ENCODE results near the gene SKIL.

Gene SKIL

DNA sequence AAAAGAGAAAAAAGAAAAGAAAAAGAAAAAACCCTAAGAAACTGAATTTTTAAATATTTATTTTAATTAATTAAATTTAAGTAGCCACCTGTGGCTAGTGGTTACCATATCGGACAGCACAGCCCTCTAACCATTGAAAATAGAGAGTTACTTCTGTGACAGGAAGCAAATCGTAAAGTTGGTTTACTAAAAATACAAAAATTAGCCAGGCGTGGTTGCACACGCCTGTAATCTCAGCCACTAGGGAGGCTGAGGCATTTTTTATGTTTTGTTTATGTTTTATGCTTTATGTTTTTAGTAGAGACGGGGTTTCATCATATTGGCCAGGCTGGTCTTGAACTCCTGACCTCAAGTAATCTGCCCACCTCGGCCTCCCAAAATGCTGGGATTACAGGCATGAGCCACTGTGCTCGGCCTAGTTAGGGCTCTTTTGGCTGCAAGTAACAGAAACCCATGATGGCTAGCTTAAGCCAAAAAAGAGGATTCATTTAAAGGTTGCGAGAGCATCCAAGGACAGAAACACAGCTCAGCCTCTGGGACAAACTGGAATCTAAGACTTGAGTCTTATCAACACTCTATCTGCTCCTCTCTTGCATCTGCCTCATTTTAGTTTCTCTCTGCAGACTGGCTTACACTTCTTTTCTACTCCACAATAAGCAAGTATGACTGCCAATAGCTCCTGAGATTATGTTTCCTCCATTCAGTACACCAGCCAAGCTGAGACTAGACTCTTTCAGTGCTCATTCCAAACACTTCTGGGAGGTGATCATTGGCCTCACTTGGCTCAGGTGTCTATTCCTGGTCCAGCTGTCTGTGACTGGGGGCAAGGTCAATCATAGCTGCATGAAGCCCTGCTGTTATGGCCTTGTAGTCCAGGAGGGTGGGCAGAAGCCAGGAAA lies 6.8 kb upstream of the SKIL start:
- DNase-seq, result no peak

DNA sequence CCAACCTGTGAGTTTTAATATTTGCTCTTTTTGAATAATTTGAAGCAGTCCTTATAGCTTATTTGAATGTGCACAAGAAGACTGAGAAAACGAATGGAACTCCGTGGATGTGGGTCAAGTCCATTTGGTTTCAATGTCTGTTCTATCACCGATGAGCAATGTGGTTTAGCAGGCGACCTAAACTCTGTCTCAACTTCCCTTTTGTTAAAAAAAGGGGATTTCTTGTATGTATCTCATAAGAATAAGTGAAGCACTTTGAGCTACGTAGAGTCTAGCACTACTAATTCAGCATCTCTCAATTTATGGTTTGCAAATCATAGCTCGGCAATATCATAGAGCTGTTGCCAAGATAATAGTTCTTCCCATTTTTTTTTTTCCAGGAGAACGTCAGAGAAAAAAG lies 4.6 kb upstream of the SKIL start:
- no peak for DNase-seq

DNA sequence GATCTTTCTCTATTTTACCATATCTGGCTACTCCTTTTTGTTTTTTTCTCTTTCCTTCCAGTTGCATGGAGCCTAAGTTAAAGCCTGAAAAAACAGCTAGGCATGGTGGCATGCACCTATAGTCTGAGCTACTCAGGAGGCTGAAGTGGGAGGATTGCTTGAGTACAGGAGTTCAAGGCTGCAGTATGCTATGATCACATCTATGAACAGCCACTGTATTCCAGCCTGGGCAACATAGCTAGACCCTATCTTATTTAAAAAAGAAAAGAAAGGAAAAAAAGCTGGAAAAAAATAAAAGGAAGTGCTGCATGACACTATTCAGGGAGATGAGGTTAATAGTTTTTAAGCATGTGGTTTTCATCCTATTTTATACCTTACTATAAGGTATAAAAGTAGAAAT lies 4.0 kb upstream of the SKIL start:
- no peak for DNase-seq

DNA sequence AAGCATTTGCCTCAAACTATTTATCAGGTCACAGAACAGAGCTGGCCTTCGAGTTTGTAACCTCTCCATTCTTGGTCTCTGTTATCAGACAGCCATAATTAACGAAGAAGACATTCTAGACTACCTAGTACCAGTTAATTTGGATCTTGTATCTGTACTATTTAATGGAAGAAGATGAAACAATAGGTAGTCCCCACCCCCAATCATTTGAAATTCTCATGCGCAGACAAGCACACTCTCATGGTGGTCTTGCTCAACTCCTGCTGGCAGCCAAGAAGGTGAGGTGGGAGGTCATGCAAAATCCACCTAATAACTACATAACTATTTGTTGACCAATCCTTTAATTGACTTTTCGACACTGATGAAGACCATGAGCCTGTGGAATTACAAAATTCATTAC lies 2.8 kb upstream of the SKIL start:
- DNase-seq, result no peak

DNA sequence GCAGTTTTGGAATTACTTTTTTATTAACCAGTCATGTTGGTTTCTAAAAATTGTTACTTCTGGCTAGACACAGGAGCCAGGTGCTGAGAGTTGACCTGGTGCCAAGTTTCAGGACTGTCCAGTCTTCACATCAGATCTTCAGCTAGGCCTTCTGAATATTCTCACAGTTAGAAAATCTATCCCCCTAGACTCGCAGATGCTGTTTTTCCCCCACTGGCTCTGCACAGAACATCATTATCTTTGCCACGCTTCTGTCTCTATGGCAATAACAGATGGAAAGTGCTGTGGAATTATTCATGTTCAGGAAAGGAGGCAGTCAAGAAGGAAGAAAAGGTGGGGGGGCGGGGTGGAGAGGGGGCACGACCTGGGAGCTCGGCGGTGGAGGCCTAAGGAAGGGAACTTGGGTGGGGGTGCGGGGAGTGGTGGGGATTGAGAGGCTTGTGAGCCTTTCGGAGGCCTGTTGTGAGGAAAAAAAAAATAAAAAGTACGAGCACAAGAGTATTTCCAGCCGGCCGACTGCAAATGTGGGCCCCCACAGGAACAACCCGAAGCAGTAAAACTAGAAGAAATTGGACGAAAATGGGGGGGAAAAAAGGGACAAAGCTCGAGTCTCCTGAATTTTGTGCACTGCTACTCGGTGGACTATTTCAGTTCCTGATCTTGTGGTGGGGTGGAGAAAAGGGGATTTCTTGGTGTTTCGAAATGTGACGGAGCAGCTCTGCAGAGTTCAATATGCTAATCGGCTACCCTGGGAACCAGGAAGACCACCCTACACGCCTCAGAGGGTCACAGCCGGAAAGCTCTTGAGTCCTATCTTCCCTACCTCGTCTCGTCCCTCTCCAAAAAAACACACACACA lies 1.5 kb upstream of the SKIL start:
- no peak for DNase-seq

DNA sequence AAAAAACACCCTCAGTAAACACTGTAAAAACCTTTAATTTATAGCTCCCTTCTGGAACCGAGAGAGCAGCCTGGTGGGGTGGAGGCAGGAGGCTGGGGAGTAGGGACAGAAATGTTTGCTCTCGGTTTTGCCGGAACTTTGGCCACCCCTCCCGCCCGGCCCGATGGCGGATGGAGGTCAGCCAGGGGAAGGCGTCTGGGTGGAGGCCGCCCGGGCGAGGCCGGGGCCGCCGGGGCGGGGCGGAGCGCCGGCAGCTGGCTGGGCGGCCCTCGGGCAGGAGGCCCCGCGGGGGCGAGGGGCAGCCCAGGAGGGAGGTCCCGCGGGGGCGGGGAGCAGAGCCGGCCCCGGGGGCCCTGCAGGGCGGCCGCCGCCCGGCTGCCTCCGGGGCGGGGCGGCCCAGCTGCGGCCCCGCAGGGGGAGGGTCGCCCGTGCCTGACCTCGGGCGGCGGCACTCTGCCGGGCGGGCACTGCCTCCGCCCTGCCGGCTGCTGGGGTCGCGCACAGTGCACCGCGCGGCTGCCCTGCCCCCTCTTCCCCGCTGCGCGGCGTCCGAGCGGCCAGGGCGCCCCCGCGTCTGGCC lies 829 bp upstream of the SKIL start:
- DNase-seq, result no peak

DNA sequence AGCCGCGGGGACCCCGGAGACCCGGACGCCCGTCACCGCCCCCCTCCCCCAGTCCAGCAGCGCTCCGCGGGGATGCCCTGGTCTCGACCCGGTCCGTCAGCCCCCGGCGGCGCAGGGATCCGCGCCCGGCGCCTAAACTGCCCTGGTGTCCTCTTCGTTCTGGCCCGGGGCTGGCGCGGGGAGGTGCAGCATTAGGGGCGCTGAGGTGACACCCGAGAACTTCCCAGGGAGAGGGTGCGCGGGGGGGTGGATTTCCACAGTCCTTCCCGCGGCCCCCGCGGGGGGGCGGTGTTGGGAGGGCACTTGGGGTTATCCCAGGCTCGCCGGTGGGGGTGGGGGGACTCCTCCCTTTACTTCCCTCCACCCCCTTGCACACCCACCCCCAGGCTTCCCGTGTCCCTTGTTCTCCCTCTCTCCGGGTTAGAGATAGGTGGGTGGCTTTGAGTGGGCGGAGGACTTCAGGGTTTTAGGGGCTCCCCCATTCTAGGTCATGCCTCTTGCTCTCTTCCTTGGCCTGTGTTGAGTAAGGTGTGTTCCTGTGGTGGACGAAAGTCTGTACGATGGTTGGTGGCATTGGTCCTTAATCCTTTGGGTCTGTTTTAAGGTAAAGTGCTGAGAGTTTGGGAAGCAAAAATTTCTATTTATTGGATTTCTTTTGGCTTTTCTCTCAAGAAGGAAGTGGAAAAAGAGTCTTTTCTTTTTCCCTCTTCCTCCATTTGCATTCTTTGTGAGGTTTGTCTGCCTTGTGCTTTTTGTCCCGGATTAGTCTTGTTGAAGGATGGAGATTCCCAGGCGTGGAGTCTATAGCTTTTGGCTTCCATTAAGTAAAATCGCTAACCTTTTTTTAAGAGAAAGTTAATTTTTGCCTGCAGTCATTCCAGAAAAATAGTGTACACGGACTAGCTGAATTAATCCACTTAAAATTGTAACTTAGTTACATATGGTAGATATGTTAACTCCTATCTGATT lies 811 bp downstream of the SKIL start:
- DNase-seq, result no peak

DNA sequence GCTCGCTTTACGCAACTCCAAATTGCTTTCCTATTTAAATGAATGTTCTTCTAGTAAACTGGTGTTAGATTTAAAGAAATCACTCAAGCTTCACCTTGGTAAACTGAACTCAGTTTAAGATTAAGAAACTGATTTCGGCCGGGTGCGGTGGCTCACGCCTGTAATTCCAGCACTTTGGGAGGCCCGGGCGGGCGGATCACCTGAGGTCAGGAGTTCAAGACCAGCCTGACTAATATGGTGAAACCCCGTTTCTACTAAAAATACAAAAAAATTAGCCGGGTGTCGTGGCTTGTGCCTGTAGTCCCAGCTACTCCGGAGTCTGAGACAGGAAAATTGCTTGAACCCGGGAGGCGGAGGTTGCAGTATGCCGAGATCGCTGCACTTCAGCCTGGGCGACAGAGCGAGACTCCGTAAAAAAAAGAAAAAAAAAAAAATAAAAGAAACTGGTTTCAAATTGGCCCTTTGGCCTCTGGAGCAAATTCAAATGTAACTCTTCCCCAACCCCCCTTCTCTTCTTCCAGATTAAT lies 1.7 kb downstream of the SKIL start:
- DNase-seq, result no peak

DNA sequence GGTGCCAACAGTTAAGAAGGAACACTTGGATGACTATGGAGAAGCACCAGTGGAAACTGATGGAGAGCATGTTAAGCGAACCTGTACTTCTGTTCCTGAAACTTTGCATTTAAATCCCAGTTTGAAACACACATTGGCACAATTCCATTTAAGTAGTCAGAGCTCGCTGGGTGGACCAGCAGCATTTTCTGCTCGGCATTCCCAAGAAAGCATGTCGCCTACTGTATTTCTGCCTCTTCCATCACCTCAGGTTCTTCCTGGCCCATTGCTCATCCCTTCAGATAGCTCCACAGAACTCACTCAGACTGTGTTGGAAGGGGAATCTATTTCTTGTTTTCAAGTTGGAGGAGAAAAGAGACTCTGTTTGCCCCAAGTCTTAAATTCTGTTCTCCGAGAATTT lies 3.0 kb downstream of the SKIL start:
- no peak for DNase-seq

DNA sequence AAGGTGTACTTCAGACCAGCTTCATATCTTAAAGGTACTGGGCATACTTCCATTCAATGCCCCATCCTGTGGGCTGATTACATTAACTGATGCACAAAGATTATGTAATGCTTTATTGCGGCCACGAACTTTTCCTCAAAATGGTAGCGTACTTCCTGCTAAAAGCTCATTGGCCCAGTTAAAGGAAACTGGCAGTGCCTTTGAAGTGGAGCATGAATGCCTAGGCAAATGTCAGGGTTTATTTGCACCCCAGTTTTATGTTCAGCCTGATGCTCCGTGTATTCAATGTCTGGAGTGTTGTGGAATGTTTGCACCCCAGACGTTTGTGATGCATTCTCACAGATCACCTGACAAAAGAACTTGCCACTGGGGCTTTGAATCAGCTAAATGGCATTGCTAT lies 3.4 kb downstream of the SKIL start:
- DNase-seq, result no peak

DNA sequence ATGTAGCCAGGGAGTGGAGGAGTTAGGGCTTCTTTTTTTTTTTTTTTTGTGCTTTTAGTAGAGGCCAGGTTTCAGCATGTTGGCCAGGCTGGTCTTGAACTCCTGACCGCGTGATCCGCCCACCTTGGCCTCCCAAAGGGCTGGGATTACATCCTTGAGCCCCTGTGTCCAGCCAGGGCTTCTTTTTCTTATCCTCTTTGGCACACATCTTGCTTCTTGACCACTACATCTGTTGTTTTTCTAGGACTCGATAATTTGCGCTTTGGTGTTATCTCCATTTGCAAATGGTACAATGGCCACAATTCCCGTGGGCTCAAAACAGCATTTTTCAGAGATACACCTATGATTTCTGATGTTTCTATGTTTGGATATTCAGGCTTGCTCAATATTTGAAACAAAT lies 4.2 kb downstream of the SKIL start:
- no peak for DNase-seq

DNA sequence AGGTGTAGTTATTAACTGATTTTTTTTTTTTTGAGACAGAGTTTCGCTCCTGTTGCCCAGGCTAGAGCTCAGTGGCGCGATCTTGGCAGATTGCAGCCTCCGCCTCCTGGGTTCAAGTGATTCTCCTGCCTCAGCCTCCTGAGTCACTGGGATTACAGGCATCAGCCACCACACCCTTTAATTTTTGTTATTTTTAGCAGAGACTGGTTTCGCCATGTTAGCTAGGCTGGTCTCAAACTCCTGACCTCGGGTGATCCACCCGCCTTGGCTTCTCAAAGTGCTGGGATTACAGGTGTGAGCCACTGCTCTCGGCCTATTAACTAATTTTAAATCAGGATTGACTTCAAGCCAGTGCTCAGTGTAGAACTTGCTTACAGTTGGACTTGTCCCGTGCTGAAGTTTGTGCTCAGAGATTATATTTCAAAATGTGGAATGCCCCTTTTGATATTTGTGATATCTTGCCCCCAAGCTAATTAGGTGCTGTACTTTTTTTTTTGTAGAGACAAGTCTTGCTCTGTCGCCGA lies 6.0 kb downstream of the SKIL start:
- DNase-seq, result no peak

DNA sequence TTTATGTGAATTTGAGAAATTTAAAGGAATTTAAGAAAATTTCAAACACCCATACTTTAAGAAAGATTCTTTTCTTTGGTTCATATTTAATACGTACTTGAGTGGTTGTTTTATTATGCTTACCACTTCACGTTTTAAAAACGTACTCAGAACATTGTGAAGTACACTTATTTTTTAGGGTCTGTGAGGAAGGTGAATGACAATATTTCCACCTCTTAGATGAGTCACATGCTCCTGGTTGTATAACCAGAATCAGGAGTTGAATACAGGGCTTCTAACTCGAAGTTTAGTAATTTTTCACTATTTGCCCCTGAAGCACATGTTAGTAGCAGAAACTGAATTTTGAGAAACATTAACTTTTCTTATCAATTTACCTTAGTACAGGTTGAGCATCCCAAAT lies 7.5 kb downstream of the SKIL start:
- DNase-seq, result no peak

DNA sequence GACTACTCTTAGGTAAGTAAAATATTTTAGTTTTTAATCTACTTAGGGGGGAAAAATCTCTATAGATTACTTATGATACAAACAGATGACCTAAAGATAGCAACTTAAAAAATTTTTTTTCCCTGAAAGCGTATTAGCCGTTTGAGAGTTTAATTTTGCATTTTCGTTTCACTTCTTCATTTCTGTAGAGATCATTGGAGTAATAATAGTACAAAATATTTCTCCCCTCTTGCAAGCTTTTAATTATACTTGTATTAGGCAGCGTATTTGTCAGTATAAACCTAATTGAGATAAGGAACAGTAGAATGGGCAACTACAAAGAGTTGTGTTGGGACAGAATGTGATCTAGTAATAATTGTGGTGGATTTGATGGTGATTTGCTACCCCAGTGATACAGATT lies 10.3 kb downstream of the SKIL start:
- DNase-seq, result no peak

DNA sequence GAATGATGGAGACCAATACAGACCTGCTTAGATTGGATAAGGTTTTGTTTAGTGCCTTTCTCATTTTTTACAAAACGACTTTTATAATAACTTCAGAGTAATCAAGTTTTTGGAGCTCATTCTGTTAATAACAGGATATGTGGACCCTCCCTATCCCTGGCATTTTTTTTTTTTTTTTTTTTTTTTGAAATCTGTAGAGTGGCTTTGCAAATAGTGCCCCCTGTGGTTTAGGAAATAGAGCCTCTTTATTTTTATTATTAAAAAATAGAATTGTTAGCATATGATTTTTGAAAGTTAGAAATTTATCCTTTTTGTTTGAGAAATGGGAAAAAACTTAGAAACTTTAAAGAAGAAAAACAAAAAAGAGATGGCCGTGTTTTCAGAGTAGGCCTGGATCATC lies 11.4 kb downstream of the SKIL start:
- DNase-seq, result no peak

DNA sequence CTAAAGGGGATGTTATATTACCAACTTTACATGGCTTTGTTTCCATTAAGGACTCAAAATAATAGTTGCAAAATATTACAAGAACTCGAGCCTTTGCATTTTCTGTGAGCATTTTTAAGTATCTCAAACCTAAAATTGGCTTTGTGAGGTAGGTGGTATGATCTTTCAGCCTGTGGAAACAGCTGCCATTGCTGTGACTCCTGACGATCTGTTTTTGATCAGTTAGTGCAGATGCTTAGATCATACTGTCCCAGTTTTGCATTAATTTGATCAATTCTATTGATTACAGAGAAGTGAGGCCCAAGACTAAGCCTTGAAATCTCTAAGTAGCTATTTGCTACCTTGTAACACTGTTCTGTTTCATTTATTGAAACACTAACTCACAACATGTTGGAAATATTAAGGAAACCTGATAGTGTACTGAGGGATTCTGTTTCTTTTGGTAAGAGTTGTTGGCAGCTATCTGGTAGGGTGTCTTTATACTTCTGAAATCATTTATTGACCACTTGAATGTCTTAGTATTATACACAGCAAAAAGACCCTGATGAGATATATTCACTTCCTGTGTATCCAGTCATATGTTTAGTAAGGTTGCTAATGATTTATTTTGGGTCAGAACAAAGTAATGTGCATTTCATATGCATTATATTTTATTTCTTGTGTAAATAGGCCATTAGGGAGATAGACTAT lies 14.8 kb downstream of the SKIL start:
- DNase-seq, result no peak

DNA sequence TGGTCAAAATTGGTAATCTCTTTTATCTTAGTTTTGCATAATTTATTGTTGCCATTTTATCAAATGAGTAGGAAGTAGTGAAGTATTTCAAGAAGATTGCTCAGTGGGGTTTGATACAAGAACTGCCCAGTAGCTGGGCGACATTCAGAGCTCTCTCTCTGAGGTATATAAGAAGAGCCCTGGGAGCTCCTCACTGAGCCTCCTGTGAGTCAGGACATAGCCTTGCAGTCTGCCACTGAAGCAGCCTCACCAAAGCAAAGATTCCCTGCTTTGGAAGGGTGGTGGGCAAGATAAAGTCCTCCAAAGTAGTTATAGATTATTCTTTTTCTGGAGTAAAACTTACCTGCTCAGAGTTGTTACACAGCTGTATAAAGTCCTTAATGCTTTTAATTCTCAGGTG lies 26.1 kb downstream of the SKIL start:
- no peak for DNase-seq

DNA sequence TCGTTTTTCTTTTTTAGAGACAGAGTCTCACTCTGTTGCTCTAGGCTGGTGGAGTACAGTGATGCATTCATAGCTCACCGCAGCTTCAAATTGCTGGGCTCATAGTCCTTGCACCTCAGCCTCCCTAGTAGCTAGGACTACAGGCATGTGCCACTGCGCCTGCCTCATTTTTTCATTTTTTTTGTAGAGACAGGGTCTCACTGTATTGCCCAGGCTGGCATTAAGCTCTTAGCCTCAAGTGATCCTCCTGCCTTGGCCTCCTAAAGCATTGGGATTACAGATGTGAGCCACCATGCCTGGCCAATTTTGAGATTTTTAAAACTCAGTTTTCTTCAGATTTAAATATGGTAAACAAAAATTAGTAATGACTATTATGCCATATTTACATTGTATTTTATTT lies 29.0 kb downstream of the SKIL start:
- DNase-seq, result no peak

DNA sequence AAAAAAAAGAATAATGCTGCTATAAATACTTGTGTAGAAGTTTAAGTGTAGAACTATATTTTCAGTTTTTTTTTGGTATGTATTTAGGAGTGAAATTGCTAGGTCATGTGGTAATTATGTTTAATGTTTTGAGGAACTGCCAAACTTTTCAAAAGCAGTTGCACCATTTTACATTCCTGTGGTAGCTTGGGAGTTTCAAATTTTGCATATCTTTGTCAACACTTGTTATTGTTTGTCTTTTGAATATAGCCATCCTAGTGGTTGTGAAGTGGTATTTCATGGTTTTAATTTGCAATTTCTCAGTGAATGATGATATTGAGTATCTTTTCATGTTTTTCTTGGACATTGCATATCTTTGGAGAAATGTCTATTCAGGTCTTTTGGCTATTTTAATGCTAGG lies 30.4 kb downstream of the SKIL start:
- DNase-seq, result no peak

DNA sequence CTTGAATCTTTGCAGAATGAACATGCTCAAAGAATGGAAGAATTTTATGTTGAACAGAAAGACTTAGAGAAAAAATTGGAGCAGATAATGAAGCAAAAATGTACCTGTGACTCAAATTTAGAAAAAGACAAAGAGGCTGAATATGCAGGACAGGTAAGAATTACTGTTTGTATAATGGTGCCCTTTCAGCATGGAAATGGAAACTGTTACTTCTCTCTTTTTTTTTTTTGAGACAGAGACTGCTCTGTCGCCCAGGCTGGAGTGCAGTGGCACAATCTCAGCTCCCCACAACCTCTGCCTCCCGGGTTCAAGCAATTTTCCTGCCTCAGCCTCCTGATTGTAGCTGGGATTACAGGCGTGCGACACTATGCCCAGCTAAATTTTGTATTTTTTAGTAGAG lies 33.6 kb downstream of the SKIL start:
- DNase-seq, result no peak

DNA sequence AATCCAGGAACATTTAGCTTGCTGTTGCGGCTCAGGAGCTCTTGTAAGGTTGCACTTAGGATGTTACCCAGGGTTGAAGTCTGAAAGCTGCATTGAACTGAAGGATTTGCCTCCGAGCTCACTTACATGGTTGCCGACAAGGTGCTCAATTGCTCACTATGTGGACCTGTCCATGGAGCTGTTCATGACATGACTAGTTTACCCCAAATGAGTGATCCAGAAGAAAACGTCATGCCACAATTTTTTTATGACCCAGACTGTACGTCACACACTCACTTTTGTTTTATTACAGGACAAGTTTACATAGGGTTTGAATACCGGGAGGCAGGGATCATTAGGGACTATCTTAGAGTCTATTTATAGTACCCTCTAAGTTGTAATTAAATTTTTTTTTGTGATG lies 40.2 kb downstream of the SKIL start:
- DNase-seq, result no peak

DNA sequence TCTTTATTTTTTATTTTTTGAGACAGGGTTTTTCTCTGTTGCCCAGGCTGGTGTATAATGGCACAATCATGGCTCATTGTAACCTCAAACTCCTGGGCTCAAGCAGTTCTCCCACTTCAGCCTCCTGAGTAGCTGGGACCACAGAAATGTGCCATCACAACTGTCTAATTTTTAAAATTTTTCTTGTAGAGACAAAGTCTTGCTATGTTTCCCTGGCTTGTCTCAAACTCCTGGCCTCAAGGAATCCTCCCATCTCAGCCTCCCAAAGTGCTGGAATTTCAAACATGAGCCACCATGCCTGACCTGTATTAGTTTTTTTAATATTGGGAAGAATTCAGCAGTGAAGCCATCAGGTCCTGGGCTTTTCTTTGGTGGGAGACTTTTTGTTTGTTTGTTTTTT lies 47.6 kb downstream of the SKIL start:
- DNase-seq, result no peak

Measured in NCI-H1048 (cell line).